HCEC 1CT (cell line): ENCODE data around the gene RNF125.
"Not testable (repeated sequence)": the region's sequence is repeated elsewhere in the genome, so short reads cannot be mapped to it uniquely, and the experiment has no call there.

Source experiments
- DNase-seq: peaks from one replicate; pipeline ENCODE4 v3.0.0-alpha.2; 2017

Gene RNF125

GRCh38 chr18:32026491-32027086 is 8.0 kb downstream of the RNF125 start:
- DNase-seq, result no peak

- no peak for DNase-seq
Observed at GRCh38 chr18:32029558-32029957, 10.9 kb downstream of the RNF125 start.

GRCh38 chr18:32032609-32033008 is 14.0 kb downstream of the RNF125 start:
- no peak for DNase-seq

GRCh38 chr18:32036506-32037180 is 18.0 kb downstream of the RNF125 start:
- DNase-seq, result no peak

- DNase-seq, result no peak
Observed at GRCh38 chr18:32037616-32038015, 19.0 kb downstream of the RNF125 start.

GRCh38 chr18:32040936-32041335 is 22.3 kb downstream of the RNF125 start:
- DNase-seq, result no peak

- no peak for DNase-seq
Observed at GRCh38 chr18:32042337-32042736, 23.7 kb downstream of the RNF125 start.

- no peak for DNase-seq
Observed at GRCh38 chr18:32048507-32049091, 30.0 kb downstream of the RNF125 start.

- DNase-seq, result no peak
Observed at GRCh38 chr18:32049393-32050171, 31.0 kb downstream of the RNF125 start.

- no peak for DNase-seq
Observed at GRCh38 chr18:32056613-32057358, 38.2 kb downstream of the RNF125 start.

- no peak for DNase-seq
Observed at GRCh38 chr18:32057624-32058165, 39.1 kb downstream of the RNF125 start.

- no peak for DNase-seq
Observed at GRCh38 chr18:32060026-32060425, 41.4 kb downstream of the RNF125 start.

- DNase-seq, result no peak
Observed at GRCh38 chr18:32067375-32068167, 48.9 kb downstream of the RNF125 start.

- no peak for DNase-seq
Observed at GRCh38 chr18:32072321-32072720, 53.7 kb downstream of the RNF125 start.

- no peak for DNase-seq
Observed at GRCh38 chr18:32074206-32074605, 55.6 kb downstream of the RNF125 start.

GRCh38 chr18:32078845-32079244 is 60.2 kb downstream of the RNF125 start:
- DNase-seq, result no peak

- DNase-seq, result no peak
Observed at GRCh38 chr18:32081881-32082280, 63.3 kb downstream of the RNF125 start.

- no peak for DNase-seq
Observed at GRCh38 chr18:32083781-32084180, 65.2 kb downstream of the RNF125 start.

- DNase-seq, result peak; percentile 89
Observed at GRCh38 chr18:32086881-32087280, 68.3 kb downstream of the RNF125 start.

- DNase-seq, result not testable (repeated sequence)
Observed at GRCh38 chr18:32090831-32091230, 72.2 kb downstream of the RNF125 start.

GRCh38 chr18:32091325-32091723 is 72.7 kb downstream of the RNF125 start:
- no peak for DNase-seq
